ENCODE results near the gene ADCY2.
A peak's percentile ranks its signal among the peaks of the same experiment; 100 is the strongest.

DNA sequence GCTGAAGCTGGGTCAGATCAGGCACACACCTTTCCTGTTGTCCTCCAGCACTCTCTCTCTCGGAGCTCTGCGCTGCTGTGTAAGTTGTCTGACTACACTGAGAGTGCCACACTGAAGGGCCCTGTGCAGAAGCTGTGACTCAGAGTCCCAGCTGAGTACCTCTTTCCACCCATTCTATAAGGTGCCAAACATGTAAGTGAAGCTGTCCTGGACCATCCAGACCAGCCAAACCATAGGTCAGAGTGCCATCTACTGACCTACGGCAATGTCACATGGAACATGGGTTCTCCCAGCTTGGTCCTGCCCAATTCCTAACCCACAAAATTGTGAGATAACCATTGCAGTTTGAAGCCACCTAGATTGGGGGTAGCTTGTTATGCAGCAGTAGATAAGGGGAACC, 68.2 kb downstream of the ADCY2 start:
- TF ChIP-seq, protein P1, sequence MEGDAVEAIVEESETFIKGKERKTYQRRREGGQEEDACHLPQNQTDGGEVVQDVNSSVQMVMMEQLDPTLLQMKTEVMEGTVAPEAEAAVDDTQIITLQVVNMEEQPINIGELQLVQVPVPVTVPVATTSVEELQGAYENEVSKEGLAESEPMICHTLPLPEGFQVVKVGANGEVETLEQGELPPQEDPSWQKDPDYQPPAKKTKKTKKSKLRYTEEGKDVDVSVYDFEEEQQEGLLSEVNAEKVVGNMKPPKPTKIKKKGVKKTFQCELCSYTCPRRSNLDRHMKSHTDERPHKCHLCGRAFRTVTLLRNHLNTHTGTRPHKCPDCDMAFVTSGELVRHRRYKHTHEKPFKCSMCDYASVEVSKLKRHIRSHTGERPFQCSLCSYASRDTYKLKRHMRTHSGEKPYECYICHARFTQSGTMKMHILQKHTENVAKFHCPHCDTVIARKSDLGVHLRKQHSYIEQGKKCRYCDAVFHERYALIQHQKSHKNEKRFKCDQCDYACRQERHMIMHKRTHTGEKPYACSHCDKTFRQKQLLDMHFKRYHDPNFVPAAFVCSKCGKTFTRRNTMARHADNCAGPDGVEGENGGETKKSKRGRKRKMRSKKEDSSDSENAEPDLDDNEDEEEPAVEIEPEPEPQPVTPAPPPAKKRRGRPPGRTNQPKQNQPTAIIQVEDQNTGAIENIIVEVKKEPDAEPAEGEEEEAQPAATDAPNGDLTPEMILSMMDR (optimal IDR thresholded peaks at IDR 0.05 in 1 of 3, IDR thresholded peaks at IDR 0.05 in 1 of 3, conservative IDR thresholded peaks at IDR 0.05 in 1 of 3; ENCODE audit: extremely low read depth in 1 of 3, insufficient read depth in 2 of 3, low read length in 3 of 3): peak in 1 of 3 experiments; percentile 49
- no peak for TF ChIP-seq EZH2 (IDR thresholded peaks at IDR 0.05; ENCODE audit: low read length)

Measured in keratinocyte (primary cell).